Mammary epithelial cell (primary cell): ENCODE data around the gene TDRD9.

ENCODE experiments used
- EZH2 ChIP-seq: IDR thresholded peaks from 2 replicates; pipeline ENCODE4 v1.6.1; 2012; ENCODE audit warnings: low read length, inconsistent platforms, borderline replicate concordance
- TF ChIP-seq, protein P1 (sequence below), 2 donors: IDR thresholded peaks in 1 of 2; conservative IDR thresholded peaks in 1 of 2; 2 replicates each; pipeline ENCODE4 v1.5.1; 2011 to 2012; ENCODE audit warnings: inconsistent platforms in 2 of 2, low read length in 2 of 2, mild to moderate bottlenecking in 2 of 2, control low read depth in 1 of 2, low read depth in 1 of 2; ENCODE audit not compliant: insufficient read depth in 1 of 2; ENCODE audit errors: extremely low read depth in 1 of 2

DNA sequence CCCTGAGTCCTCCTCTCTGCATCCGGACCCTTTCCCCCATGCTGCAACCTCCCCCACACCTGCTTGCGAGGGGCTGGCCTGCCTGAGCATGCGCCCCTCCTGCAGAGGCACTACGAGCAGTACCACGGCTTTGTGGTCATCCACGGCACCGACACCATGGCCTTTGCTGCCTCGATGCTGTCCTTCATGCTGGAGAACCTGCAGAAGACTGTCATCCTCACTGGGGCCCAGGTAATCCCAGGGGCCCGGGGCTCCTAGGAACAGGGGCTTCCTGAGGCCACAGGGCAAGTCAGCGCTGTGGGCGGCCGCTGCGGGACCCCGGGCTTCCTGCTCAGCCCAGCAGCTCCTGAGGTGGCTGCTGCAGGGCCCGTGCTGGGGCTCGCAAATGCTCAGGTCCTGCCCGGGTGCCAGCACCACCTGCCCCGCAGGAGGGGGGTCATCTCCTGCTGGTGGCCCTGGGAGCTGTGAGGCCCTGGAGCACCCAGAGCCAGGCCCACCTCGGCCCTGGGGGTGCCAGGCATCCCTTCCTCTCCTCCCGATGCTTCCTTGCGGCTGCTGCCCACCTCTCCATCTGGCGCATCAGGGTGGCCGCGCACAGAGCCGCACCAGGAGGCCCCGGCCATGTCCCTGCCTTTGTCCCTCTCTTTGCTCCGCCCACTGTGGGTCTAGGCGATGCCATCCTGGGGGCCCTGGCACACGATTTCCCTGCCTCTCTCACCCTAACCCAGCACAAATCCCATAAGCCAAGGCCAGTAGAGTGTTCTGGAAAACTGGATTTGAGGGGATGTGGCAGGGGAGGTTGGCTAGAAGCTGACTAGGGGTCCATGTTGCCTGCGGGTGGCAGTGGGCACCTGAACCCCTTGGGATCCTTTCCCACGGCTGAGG is 167.4 kb downstream of the TDRD9 start:
- TF ChIP-seq, protein P1, sequence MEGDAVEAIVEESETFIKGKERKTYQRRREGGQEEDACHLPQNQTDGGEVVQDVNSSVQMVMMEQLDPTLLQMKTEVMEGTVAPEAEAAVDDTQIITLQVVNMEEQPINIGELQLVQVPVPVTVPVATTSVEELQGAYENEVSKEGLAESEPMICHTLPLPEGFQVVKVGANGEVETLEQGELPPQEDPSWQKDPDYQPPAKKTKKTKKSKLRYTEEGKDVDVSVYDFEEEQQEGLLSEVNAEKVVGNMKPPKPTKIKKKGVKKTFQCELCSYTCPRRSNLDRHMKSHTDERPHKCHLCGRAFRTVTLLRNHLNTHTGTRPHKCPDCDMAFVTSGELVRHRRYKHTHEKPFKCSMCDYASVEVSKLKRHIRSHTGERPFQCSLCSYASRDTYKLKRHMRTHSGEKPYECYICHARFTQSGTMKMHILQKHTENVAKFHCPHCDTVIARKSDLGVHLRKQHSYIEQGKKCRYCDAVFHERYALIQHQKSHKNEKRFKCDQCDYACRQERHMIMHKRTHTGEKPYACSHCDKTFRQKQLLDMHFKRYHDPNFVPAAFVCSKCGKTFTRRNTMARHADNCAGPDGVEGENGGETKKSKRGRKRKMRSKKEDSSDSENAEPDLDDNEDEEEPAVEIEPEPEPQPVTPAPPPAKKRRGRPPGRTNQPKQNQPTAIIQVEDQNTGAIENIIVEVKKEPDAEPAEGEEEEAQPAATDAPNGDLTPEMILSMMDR (conservative IDR thresholded peaks at IDR 0.05 in 1 of 2, IDR thresholded peaks at IDR 0.05 in 1 of 2; ENCODE audit: extremely low read depth in 1 of 2, insufficient read depth in 1 of 2, low read depth in 1 of 2, low read length in 2 of 2): no peak
- TF ChIP-seq EZH2: no peak
